Medulla oblongata (tissue), 1 donor: ENCODE results near the gene AQP12A.
"Not testable (repeated sequence)": the region's sequence is repeated elsewhere in the genome, so short reads cannot be mapped to it uniquely, and the experiment has no call there.

ENCODE experiments used
- DNase-seq: peaks from one replicate; pipeline ENCODE4 v3.0.0-alpha.2; 2015; ENCODE audit errors: extremely low spot score

AQP12A gene, protein sequence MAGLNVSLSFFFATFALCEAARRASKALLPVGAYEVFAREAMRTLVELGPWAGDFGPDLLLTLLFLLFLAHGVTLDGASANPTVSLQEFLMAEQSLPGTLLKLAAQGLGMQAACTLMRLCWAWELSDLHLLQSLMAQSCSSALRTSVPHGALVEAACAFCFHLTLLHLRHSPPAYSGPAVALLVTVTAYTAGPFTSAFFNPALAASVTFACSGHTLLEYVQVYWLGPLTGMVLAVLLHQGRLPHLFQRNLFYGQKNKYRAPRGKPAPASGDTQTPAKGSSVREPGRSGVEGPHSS

DNA sequence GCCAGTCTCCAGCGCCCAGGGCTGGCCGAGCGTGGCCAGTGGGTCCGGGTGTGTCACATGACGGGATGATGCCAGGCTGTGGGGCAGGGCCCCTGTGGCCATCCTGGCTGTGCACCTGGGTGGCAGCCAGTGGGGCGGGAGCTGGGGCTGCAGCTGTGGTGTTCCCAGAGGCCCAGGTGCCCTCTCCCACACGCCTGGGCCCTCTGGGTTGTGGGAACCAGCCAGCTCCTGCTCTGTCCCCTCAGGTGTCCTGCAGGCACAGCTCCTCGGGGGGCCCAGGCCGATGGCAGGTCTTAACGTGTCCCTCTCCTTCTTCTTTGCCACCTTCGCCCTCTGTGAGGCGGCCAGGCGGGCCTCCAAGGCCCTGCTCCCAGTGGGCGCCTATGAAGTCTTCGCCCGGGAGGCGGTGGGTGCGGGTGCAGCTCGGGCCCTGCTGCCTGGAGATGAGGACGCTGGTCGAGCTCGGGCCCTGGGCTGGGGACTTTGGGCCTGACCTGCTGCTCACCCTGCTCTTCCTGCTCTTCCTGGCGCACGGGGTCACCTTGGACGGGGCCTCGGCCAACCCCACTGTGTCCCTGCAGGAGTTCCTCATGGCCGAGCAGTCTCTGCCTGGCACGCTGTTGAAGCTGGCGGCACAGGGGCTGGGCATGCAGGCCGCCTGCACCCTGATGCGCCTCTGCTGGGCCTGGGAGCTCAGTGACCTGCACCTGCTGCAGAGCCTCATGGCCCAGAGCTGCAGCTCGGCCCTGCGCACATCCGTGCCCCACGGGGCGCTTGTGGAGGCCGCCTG lies at the start of gene AQP12A:
AQP12A (plus strand) TSS at position 236 of the 790 bp plus-strand sequence; CDS start at position 284, 48 bp downstream.
- not testable (repeated sequence) for DNase-seq

DNA sequence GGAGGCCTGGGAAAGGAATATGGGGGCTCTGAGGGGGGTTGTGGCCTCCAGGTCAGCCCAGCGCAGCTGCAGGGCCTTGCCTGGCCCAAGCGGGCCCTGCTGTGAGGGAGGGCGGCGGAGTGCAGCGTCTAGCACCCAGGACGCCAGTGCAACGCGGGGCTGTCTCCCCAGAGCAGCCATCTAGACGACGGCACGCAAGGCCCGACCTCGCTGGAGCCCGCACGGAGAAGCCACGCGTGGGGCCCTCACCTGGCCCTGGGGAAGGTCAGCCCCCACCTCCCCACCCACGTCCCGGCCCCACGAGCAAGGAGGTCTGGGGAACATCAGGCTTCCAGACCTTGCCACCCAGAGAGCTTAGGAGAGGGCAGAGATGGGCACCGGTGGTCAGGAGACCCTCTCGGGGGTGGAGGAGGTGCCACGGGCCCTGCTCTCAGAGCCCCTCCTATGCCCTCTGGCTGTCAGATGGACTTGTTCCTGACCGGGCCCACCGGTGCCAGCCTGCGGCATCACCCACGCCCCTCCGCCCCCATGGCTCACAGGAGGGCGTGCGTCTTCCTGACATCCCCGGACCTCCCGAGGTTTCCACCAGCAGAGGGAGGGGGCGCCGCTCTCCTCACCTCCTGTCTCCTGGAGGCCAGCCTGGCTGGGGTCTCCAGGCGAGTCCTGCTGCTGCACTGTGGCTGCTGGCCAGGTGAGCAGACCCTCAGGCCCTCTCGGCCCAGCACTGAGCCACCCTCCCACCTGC lies 49.4 kb upstream of the AQP12A start:
- no peak for DNase-seq

DNA sequence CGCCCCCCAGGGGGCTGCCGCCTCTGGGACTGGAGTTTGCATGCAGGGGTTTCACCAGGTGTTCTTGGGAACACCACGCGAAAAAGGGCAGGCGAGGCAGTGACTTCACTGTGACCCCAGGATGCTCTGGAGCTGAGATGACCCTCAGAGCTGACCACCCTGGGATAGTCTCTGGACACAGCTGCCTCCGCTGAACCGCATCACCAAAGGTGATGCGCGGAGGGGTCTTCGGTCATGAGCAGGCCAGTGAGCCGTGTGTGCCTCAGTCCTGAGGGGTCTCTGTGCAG lies 48.9 kb upstream of the AQP12A start:
- no peak for DNase-seq

DNA sequence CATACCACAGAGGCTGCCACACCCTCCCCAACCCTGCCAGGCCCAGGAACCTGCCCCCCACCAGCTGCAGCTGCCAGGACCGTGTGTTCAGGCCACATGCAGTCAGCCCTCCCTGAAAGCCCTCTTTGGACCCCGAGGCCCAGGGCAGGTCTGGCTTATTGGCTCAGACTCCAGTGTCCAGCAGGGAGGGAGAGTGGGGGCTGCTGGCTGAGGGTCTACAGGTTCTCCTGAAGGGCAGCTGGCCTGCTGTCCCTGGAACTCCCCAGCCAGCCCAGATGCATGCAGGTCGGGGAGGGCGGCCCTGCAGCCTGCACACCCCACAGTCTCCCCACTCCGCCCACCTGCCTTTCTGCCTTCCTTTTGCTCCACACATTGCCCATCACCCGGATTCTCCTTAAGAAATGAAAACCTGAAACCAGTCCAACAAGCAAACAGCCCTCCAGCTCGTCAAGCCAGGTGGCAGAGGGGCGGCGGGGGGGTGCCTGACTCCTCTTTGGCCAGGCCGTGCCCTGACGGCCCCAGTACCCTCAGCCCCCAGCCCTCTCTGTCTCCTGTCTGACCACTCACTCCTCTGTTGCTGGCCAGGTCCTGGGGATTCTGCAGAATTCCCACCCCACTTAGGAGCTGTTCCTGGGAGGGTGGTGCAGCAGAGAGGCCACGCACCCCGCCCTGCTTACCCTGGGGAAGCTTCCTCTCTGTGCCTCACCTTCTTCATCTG lies 48.4 kb upstream of the AQP12A start:
- DNase-seq: no peak

DNA sequence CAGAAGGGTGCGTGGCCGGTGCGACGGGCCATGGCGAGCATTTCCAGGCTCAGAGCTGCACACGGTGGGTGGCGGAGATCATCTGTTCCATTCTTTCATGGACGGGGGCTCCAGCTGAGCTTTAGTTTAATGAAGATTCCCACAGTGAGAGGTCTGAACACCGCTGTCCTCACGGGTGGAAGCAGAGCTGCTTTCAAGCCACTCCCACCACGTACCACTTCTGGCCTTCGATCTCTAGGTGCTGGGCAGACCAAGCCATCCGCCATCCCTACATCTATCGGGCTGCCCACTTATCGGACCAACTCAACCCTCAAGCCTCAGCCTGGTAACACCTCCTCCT lies 47.9 kb upstream of the AQP12A start:
- DNase-seq: no peak

DNA sequence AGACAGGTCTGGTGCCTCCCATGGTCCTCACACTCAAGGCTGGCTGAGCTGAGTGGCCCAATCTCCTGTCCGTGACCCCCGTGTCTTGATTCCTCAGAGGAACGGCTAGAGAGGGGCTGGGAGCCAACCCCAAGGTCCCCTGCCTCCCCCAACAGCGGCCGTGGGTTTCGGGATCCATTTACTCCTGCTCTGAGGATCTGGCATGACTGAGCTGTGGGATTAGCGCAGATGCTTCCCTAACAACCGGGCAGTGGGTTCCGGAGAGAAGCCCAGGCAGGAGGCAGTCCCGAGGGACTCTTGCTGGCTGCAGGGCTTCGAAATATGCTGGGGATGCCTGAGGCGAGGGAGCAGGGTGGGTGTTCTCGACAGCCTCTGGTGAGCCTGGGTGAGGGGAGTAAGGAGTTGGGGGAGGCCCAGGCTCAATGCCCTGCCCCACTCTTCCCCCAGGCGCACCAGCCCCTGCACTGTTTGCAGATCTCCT lies 47.5 kb upstream of the AQP12A start:
- no peak for DNase-seq

DNA sequence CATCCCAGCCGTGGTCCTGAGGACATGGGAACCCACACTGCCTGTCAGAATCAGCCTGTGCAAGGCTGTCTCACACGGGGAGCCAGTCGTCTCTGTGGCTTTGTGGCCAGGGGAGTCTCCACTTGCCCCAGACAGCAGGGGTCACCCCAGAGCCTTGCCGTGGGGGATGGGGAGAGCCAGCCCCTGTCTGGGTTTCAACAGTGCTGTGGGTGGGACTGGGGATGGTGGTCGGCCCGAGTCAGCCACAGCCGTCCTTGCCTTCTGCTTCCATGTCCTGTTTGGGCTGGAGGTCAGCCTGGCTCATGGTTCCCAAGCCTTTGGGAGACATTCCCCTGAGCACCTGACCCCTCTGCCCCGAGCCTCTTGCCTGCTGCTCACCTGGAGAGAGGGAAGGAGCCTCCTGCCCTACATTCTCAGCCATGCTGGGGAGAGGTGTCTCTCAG lies 46.8 kb upstream of the AQP12A start:
- no peak for DNase-seq

DNA sequence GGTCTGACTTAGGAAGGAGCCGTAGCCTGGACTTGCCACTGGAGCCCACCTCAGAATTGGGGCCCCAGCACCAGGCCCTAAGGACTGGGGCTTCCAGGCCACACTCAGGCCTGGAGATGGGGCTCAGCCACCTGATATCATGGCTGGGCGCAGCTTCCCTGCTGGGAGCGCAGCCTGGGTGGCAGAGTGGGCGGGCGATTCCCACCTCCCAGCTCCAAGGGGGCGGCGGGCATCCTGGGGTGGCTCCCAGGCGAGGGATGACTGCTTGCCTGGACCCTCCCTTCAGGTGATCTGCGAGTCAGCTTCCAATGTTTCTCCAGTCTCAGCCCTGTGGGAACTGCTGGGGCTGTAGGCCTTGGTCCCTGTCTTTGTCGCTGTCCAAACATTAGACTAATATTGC lies 46.3 kb upstream of the AQP12A start:
- DNase-seq: no peak

DNA sequence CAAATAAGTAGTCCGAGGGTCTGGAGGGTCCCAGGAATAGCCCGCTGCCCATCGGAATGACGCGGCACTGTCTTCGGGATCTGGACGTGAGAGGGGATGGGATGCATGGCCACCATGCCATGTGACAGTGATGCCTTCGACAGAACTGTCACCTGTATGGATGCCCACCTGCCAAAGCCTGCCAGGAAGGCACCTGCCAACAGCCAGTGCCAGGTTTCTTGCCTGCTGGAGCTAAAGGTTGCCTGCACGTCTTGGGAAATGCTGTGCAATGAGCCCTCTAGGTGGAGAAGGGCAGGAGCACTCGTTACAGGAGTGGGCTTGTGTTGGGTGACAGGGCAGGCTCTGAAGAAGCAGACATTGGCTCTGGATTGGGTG lies 45.9 kb upstream of the AQP12A start:
- DNase-seq: no peak

DNA sequence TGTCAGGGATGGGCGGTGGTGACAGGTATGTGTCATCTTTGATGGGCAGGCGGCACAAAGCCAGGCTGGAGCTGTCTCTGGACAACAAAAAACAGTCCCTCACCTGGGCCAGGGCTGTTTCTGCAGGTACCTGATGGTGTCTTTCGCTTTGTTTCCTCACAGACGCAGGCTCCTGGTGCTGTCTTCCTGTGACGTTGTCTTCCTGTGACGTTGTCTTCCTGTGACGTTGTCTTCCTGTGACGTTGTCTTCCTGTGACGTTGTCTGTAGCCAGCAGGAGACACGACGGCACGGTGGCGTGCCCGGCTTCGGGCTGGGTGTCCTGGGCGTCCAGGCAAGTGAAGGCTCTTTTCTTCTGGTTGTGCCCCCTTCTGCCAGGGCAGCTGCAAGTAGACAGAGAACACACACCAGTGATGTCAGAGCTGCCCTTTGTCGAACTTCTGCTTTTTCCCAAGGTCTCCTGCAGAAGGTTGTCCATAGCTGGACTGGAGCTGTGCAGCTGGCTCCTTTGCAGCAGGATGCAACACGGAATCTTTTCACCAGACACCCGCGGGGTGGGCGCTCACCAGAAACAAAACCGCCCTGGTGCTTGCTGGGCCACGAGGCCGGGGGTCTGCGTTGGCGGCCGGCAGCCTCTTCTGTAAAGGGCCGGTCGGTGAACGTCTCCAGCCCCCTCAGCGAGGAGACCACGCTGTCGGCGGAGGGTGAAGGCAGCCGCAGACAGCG lies 45.3 kb upstream of the AQP12A start:
- DNase-seq: no peak

DNA sequence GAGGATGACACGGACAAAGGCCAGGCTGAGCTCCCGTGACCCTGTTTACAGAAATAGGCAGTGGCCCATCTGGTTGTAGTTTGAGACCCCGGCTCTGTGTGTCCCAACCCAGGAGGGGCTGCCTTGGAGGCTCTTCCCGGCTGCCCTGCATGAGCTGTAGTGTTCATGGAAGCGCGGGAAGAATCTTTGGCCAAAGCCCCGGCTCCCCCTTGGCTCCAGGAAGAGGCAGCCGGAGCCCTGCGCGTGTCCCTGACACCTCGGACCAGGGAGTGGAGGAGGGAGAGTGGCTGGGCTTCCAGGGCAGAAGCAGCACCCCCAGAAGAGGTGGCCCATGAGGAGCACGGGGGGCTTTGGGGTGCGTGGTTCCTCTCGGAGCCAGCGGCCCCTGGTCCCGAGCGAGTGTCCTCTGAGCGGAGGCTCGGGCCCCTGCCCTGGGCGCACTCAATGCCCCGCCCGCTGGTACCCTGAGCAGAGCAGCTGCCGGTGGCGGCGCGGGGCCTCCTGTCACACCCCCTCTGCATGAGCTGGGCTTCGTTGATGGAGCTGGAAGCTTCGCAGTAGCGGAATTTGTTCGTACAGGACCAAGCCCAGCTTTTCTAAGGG lies 44.7 kb upstream of the AQP12A start:
- no peak for DNase-seq

DNA sequence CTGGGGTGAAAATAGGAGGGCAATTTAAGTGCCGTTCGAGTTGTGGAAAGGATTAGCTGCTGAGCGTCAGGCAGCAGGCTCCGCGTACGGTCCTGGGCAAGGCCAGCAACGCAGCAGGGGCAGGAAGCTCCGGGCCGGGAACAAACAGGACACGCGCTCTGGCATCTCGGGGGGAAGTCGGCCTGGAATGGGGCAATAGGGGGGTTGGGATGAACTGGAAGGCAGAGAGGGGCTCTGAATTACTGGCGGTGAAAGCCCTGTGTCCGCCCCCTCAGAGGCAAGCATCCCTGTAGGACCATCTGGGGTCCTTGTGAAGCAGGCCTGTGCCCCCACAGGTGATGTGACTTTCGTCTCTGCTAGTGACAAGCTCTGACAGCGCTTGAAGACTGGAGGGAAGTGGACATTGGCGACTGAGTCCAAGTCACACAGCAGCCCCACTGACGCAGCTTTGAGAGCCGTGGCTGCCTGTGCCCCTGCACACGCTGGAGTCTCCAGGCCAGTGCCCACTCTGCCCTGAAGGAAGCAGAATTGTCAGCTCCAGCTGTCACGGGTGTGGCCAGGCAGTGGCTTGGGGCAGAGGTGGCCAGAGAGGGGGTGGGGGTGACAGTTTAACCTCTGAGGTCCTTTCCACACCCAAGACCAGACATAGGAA lies 44.0 kb upstream of the AQP12A start:
- no peak for DNase-seq

DNA sequence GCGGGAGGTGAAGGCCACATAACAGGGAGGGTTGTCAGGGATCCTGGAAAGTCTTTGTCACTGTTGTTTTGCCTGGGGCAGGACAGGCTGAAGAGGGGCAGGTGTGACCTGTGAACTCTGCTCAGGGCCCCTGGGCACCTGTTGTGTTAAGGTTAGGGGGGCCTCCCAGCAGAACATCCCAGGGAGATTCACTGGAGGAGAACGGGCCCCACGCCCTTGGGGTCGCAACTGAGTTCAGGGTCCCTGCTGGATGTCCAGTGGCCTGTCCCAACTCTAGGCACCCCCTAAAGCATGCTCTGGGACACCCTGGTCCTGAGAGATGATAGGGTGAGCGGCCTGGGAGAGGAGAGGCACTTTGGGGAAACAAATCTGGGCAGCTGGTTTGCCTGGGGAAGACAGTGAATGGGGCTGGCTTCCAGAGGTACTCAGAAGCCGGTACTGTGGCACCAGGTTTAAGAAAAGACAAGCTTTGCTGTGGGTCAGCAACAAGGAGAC lies 43.5 kb upstream of the AQP12A start:
- no peak for DNase-seq

DNA sequence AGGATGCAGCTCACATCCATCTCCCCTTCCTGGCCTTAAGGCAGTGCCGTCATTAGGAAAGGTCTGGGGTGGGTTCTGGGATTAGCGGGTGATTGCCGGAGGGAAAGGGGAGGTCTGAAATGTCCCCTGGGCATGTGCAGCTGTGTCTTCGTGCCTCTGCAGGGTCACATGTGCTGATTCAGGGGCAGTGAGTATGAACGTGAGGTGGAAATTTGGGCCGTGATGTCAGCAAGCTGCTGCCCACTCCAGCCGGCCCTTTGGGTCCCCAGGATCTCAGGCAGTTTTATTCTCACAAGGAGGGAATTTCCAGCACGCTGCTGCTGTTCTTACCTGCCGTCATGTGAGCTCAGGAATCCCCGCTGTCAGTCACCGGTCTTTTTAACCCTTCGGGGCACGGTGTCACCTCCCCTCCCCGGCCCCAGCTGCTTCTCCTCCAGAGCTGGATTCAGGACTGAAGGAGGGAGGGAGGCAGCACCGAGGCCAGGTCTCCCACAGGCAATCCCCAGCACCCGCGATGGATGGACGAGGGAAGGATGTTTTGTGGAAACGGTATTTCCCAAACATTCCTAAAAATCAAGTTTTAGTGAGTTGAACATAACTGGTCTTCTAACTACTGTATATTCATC lies 42.9 kb upstream of the AQP12A start:
- DNase-seq: no peak

DNA sequence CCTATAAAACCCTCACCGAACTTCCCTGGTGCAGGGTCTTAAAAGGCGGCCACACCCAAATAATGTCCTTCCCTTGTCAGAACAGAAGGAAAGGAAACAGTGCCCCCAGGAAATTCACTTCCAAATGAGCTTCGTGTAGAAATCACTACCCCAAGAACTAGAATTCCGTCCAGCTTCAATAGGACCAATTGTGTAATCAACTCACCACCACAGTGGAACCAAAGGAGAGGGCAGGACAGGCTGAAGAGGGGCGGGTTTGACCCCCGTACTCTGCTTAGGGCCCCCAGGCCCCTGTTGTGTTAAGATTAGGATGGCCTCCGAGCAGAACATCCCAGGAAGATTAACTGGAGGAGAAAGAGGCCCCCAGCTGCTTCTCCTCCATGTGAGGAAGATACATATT lies 42.3 kb upstream of the AQP12A start:
- DNase-seq: no peak

DNA sequence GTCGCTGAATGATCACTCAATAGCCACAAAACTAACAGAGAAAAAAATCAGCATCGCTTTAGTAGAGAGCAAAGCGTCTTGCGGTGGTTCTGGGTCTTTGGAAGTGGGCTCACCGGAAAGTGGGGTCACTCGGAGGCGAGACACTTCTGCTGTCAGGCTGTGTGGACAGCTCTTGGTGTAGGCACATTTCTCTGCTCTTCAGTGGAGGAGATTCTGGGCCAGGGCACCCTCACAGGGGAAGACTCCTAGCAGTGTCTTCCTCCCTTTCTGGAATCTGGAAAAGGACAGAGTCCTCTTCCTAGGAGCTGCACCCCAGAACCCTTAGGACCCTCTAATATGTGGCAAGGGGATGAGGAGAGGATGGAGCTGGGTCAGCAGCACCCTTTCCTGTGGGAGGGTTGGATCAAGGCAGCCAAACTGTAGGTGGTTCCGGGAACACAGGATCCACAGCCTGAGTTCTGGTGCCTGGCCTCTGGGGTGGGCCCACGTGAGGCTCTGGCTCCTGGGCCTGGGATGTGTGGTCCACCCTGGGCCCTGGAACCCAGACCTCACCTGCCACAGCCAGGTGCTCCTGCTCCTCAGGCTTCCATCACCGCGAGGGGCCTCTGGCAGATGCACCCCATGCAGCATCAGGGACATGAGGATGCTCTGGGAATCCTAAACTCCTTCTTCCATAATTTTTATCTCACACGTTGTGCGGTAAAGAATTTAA lies 41.3 kb upstream of the AQP12A start:
- DNase-seq: no peak

DNA sequence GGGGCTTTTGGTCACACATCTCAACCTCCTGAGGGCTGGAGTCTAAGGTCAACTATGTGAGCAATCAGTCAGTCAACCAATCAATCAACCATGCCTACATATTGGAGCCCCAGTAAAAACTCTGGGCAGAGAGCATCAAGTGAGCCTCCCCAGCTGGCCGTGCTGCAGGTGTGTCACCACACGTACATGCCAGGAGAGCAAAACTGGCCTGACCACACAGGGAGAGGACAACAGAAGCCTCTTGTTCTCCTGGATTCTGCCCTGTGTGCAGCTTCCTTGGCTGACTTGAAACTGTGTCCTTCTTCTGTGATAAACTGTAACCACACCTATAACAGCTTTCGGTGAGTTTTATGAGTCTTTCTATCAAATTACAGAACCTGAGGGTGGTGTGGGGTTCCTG lies 40.5 kb upstream of the AQP12A start:
- DNase-seq: no peak

DNA sequence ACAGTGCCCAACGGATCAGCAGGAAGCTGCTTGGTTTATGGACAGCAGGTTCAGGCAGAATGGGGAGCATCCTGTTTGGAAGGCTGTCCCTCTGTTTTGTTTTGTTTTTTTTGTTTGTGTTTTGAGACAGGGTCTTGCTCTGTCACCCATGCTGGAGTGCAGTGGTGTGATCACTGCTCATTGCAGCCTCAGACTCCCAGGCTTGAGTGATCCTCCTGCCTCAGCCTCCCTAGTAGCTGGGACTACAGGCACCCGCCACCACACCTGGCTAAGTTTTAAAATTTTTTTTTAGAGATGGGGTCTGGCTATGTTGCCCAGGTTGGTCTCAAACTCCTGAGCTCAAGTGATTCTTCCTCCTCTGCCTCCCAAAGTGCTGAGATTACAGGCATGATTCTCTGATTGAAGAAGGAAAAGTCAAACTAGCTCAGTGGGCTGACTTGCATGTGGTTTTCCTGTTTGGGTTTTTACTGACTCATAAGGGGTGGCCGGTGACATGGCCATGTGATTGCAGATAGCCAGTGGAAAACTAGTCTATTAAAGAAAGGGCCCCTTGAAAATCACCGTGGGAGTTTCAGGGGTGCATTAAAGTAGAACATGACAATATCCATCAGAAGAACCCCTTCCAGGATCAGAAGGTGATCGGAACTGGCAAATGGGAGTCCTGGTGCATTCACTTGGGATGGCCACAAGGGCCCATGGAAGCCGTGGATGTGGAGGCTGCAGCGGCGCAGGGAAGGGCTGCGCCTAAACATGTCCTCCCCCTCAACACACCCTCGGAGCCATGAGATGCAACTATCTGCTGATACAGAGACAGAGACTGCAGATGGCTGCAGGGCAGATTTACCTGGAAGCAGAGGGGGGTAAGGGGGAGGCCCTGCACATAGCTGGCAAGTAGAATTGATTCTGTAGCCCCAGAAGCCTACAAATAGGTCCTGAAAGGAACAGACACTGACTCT lies 35.5 kb upstream of the AQP12A start:
- peak; percentile 27 for DNase-seq
